K562 (cell line): ENCODE results near the gene EPYC. TPM values are rescaled to one million over a fixed set of nuclear protein-coding genes. Genes with fewer than 3 reads are reported as not detected.

Source experiments
- ATAC-seq: fragments of 200-7000 bp; cut with Tn5 transposase; 3 replicates; pipeline ENCODE4 v1.9.1; 2020; ENCODE audit warnings: moderate library complexity
- BruUV-seq: library from RNA; stranded (reverse); fragments of 400-500 nt; replicated peaks from 2 replicates; lab custom pipeline; 2021; lab: Mats Ljungman, UMichigan
- CTCF ChIA-PET: fragments of 300-600 bp; formaldehyde crosslinking; extraction: SDS; loops from one replicate; lab custom pipeline; 2021; ENCODE audit warnings: low intra/inter-chr PET ratio; lab: Yijun Ruan, JAX
- POLR2A ChIA-PET: fragments of 300-600, 350-650 bp; sonication (Branson Sonifier 250); formaldehyde crosslinking; extraction: SDS; loops from one replicate; lab custom pipeline; 2021; ENCODE audit warnings: antibody characterized with exemption, inconsistent platforms; lab: Yijun Ruan, JAX
- DNase-seq, 4 experiments: peaks; one replicate each; pipeline versions ENCODE4 v3.0.0 to v3.0.0-alpha.2; 2011 to 2018; ENCODE audit warnings: low spot score in 3 of 4, mixed read lengths in 3 of 4; ENCODE audit errors: extremely low read depth in 1 of 4
- FAIRE-seq: peaks from 2 replicates; lab custom pipeline; 2011; peaks lifted over from hg19 to GRCh38; lab: Jason Lieb, UNC
- H2AFZ ChIP-seq: 2 replicates; pipeline ENCODE4 v1.6.0; 2011; ENCODE audit warnings: low read depth, low read length, control low read depth, inconsistent platforms
- H3K27ac ChIP-seq: fragments of 200-600 bp; 3 replicates; pipeline ENCODE4 v1.8.0; 2011; ENCODE audit warnings: low read depth, mild to moderate bottlenecking, control low read depth, inconsistent platforms, low read length, moderate library complexity, mixed read lengths; ENCODE audit errors: extremely low read depth
- H3K27me3 ChIP-seq, 2 experiments: fragments of 300-600 bp in 1 of 2; 2 replicates in 1 of 2; 3 replicates in 1 of 2; pipeline versions ENCODE4 v1.6.0 to v1.8.0; 2011; ENCODE audit warnings: inconsistent platforms in 2 of 2, low read length in 2 of 2, mild to moderate bottlenecking in 1 of 2, mixed read lengths in 1 of 2, moderate library complexity in 1 of 2; ENCODE audit not compliant: control insufficient read depth in 2 of 2, insufficient read depth in 2 of 2
- H3K36me3 ChIP-seq: fragments of 300-600 bp; 3 replicates; pipeline ENCODE4 v1.8.0; 2011; ENCODE audit warnings: mild to moderate bottlenecking, low read length, inconsistent platforms; ENCODE audit not compliant: control insufficient read depth, insufficient read depth
- H3K4me1 ChIP-seq, 2 experiments: fragments of 200-600 bp in 1 of 2; replicated peaks in 1 of 2; 2 replicates in 1 of 2; 3 replicates in 1 of 2; pipeline versions ENCODE4 v1.5.1 to v1.8.0; 2011; ENCODE audit warnings: inconsistent platforms in 2 of 2, low read length in 2 of 2, mild to moderate bottlenecking in 1 of 2, mixed read lengths in 1 of 2, moderate library complexity in 1 of 2; ENCODE audit not compliant: control insufficient read depth in 2 of 2, insufficient read depth in 2 of 2
- H3K4me2 ChIP-seq: 2 replicates; pipeline ENCODE4 v1.6.1; 2011; ENCODE audit warnings: low read length, control low read depth, inconsistent platforms, mixed read lengths; ENCODE audit not compliant: insufficient read depth
- H3K4me3 ChIP-seq: fragments of 200-600 bp; sonication (generic), shearing (Covaris generic); 2 replicates; pipeline ENCODE4 v1.5.1; 2016; ENCODE audit warnings: control low read depth, inconsistent platforms
- H3K79me2 ChIP-seq: fragments of 200-600 bp; 3 replicates; pipeline ENCODE4 v1.8.0; 2011; ENCODE audit warnings: low read length, inconsistent platforms; ENCODE audit not compliant: control insufficient read depth, insufficient read depth
- H3K9ac ChIP-seq, 2 experiments: 2 replicates each; pipeline versions ENCODE4 v1.6.0 to v1.6.1; 2011; ENCODE audit warnings: low read depth in 2 of 2, low read length in 2 of 2, control low read depth in 1 of 2, inconsistent platforms in 1 of 2, mild to moderate bottlenecking in 1 of 2, mixed read lengths in 1 of 2; ENCODE audit not compliant: insufficient read depth in 1 of 2
- H3K9me1 ChIP-seq: one replicate; pipeline ENCODE4 v1.6.0; 2011; ENCODE audit warnings: inconsistent platforms, mild to moderate bottlenecking, low read length, moderate library complexity; ENCODE audit not compliant: control insufficient read depth, insufficient read depth
- H3K9me3 ChIP-seq: replicated peaks from 2 replicates; pipeline ENCODE4 v1.5.1; 2011; ENCODE audit warnings: low read depth, low read length, inconsistent platforms; ENCODE audit not compliant: control insufficient read depth, insufficient read depth
- H4K20me1 ChIP-seq: replicated peaks from 2 replicates; pipeline ENCODE4 v1.6.1; 2011; ENCODE audit warnings: low read length, inconsistent platforms, mixed read lengths; ENCODE audit not compliant: control insufficient read depth, insufficient read depth
- MECOM ChIP-seq: fragments of 250-450 bp; sonication (Bioruptor Pico); IDR thresholded peaks from 2 replicates; pipeline ENCODE4 v1.8.0; 2022; ENCODE audit warnings: inconsistent platforms
- MYNN ChIP-seq, 2 experiments: sonication (generic); formaldehyde crosslinking in 1 of 2; IDR thresholded peaks; 2 replicates each; pipeline versions ENCODE4 v1.5.0 to v1.6.1; 2016 to 2020; ENCODE audit warnings: antibody characterized with exemption in 1 of 2, missing genetic modification reagents in 1 of 2
- RAD21 ChIP-seq, 2 experiments: fragments of 250-450 bp in 1 of 2; fragments of 450-650 bp in 1 of 2; sonication (Bioruptor Pico) in 1 of 2; formaldehyde crosslinking in 1 of 2; IDR thresholded peaks in 1 of 2; conservative IDR thresholded peaks in 1 of 2; 2 replicates each; pipeline versions ENCODE4 v1.4.0 to v1.8.0; 2020 to 2022; ENCODE audit warnings: mild to moderate bottlenecking in 2 of 2, moderate library complexity in 1 of 2
- WGBS: fragments of 100-300 bp; shearing (Covaris generic); methylation state at CpG from one replicate; pipeline ENCODE4 v1.1.6; 2016; ENCODE audit warnings: low coverage, mixed read lengths; ENCODE audit not compliant: insufficient coverage; ENCODE audit errors: missing lambda C conversion rate; 5-methylcytosine and 5-hydroxymethylcytosine counted together
- in situ Hi-C: fragments of 300-500 bp; cut with MboI; formaldehyde crosslinking; loops from 4 replicates; pipeline ENCODE4 v1.15.0; 2018; ENCODE audit warnings: inconsistent platforms, mixed read lengths
- intact Hi-C: fragments of 100-400 bp; cut with micrococcal nuclease; formaldehyde crosslinking; loops from 2 replicates; pipeline ENCODE4 v1.14.2; 2022
- polyA plus RNA-seq, 8 experiments: library from polyadenylated mRNA; depleted of rRNA in 4 of 8; stranded (reverse) in 5 of 8; unstranded in 3 of 8; fragments of >200 nt; fragmentation: Nextera tagmentation in 2 of 8; fragmentation: Illumina TruSeq in 1 of 8; extraction: Ambion mirVana in 2 of 8; extraction: Trizol in 1 of 8; gene quantifications; 2 replicates each; pipeline versions ENCODE4 v1.2.1 to v1.2.3, GENCODE V29; 2011 to 2014; ENCODE audit warnings: inconsistent platforms in 1 of 8, missing spikeins in 1 of 8
- total RNA-seq, 7 experiments: library from RNA; depleted of rRNA in 6 of 7; stranded (reverse); fragments of >200 nt in 6 of 7; fragmentation: Illumina TruSeq in 2 of 7; extraction: Trizol in 2 of 7; gene quantifications; 2 replicates each; pipeline versions ENCODE4 v1.2.1 to v1.2.3, GENCODE V29; 2011 to 2021; ENCODE audit warnings: low replicate concordance in 1 of 7
- TF ChIP-seq, protein P1 (sequence below), 3 experiments: IDR thresholded peaks in 2 of 3; conservative IDR thresholded peaks in 1 of 3; 2 replicates each; pipeline ENCODE4 v1.5.1; 2011 to 2012; ENCODE audit warnings: low read length in 3 of 3, mild to moderate bottlenecking in 3 of 3, control low read depth in 2 of 3, improper control_type of control experiment in 1 of 3, inconsistent platforms in 1 of 3, low read depth in 1 of 3, mixed read lengths in 1 of 3, moderate library complexity in 1 of 3; ENCODE audit not compliant: insufficient read depth in 2 of 3

The EPYC gene
- total and polyA plus RNA-seq, 9 of the 15 experiments (the other 6 are each of a cell fraction or from before 2014, with no cell fraction given) = not detected

DNA sequence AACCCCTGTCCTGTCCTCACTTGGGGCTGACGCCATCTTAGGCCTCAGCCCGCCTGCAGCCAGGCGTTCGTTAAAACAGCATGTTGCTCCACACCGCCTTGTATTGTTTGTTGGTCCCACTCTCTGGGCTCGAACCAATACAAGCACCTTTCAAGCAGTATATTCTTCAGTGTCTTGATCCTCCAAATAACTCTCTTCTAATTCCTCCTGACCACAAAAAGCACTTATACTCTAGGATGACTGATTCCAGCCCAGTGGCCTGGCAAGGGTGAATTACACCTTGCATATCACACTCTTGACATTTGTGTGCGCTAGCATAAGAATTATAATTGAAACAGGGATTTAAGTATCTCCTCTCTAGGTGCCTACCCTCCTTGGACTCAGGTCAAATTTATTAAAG, 56.9 kb downstream of the EPYC start (continued):
- TF ChIP-seq MECOM (CRISPR knock-in tag) = no peak

DNA sequence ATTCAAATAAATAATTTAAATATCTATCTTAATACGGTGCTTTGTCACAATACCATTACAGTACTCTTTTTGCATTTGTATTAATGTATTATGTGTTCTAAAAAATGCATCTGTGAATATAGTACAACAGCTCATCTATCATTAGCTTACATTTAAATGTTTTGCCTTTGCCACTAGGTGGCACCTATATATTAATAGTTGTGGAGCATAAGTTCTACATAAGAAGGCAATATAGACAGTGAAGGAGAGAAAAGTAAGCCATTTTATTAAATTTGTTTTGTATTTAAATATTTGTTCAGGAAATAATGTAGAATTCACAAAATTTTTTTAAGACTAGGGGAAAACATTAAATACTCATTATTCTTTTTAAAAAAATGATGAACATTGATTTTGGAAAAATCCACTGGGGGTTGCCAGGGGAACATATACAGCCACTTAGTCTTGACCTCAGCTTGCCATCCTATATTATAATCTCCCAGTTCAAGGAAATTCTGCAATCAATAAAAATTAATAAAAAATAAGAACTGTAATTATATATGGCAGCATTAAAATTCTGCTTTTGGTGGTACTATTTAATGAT, 59.6 kb downstream of the EPYC start:
- Histone ChIP-seq H3K9me3 (no peaks in the 10 kb centered on the region), H3K27me3 (no peaks in the 10 kb centered on the region), H3K27ac (no peak overlapping the region), H3K4me3 (no peak overlapping the region), H3K36me3 (no peaks in the 10 kb centered on the region), H3K9ac (no peak overlapping the region), H3K9me1 (no peaks in the 10 kb centered on the region), H2AFZ (no peak overlapping the region)
- in situ Hi-C loops (loop anchor here (25.0 kb wide), 1 partner anchor 1483 kb away; no protein-coding TSS in a partner anchor), intact Hi-C loops (loop anchor here (10.0 kb wide), 1 partner anchor 1470 kb away; no protein-coding TSS in a partner anchor)
- POLR2A ChIA-PET = no interaction called here
- WGBS = 0% methylated on average over 1 of the region's 1 CpG
- CTCF ChIA-PET = interaction anchor here (0.7 to 1.1 kb wide), 2 partner anchors 14 to 381 kb away, joined by 3 to 4 read pairs; no protein-coding TSS in a partner anchor
- ATAC-seq (peak; percentile 62; the same call in 1 of the 3 replicates), FAIRE-seq (no peak)
- BruUV-seq = no TSS peak
- TF ChIP-seq RAD21 (CRISPR knock-in tag; conservative IDR thresholded peaks at IDR 0.05 in 1 of 2, IDR thresholded peaks at IDR 0.05 in 1 of 2) = peak; percentile 43 to 53
- TF ChIP-seq, protein P1, sequence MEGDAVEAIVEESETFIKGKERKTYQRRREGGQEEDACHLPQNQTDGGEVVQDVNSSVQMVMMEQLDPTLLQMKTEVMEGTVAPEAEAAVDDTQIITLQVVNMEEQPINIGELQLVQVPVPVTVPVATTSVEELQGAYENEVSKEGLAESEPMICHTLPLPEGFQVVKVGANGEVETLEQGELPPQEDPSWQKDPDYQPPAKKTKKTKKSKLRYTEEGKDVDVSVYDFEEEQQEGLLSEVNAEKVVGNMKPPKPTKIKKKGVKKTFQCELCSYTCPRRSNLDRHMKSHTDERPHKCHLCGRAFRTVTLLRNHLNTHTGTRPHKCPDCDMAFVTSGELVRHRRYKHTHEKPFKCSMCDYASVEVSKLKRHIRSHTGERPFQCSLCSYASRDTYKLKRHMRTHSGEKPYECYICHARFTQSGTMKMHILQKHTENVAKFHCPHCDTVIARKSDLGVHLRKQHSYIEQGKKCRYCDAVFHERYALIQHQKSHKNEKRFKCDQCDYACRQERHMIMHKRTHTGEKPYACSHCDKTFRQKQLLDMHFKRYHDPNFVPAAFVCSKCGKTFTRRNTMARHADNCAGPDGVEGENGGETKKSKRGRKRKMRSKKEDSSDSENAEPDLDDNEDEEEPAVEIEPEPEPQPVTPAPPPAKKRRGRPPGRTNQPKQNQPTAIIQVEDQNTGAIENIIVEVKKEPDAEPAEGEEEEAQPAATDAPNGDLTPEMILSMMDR (IDR thresholded peaks at IDR 0.05 in 2 of 3, conservative IDR thresholded peaks at IDR 0.05 in 1 of 3; ENCODE audit: insufficient read depth in 2 of 3, low read depth in 1 of 3, low read length in 3 of 3) = peak in 2 of 3 experiments; percentile 25 to 58; a peak in 3 of 6 replicates
- no peak for TF ChIP-seq MYNN (IDR thresholded peaks at IDR 0.05)
- TF ChIP-seq MYNN (CRISPR knock-in tag; IDR thresholded peaks at IDR 0.05) = no peak
- TF ChIP-seq, all 486 proteins: peak for 2
- Histone ChIP-seq H3K79me2 (no peaks in the 10 kb centered on the region), H3K4me2 (no peak overlapping the region), H3K4me1 (no peaks in the 10 kb centered on the region), H4K20me1 (no peaks in the 10 kb centered on the region)
- peak in 2 of 4 experiments; percentile 16 to 24 for DNase-seq
